Esophagus muscularis mucosa (tissue), 3 donors: ENCODE measurements around the gene C6orf89.

Experiments used
- POLR2A ChIP-seq: fragments of 450-650 bp; IDR thresholded peaks from one replicate; pipeline ENCODE4 v1.6.1; 2017; ENCODE audit warnings: antibody characterized with exemption, moderate library complexity, mild to moderate bottlenecking, low read depth
- TF ChIP-seq, protein P1 (sequence below), 3 experiments: fragments of 200-600 bp in 2 of 3; fragments of 450-650 bp in 1 of 3; sonication (generic) in 2 of 3; IDR thresholded peaks; one replicate each; pipeline ENCODE4 v1.5.1; 2017 to 2019; ENCODE audit warnings: antibody characterized with exemption in 3 of 3, mild to moderate bottlenecking in 2 of 3, moderate library complexity in 1 of 3

DNA sequence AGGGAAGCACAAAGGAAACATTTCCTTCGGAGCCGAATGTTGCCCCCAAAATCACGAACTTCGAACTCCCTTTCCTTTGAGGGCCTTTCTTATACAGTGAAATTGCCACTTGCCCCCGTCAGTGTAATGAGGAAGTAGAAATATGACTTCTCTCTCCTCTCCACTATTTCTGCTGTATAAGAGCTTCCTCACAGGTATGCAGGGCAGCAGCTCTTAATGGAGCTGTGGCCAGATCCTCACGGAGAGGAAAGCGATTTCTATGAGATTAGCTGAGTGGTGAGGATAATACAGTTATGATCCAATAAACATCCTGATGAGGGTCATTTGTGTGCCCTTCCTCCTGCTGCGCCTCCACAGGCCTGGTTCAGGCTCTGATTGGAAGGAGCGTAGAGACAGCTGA, 35.7 kb upstream of the C6orf89 start:
- TF ChIP-seq, protein P1, sequence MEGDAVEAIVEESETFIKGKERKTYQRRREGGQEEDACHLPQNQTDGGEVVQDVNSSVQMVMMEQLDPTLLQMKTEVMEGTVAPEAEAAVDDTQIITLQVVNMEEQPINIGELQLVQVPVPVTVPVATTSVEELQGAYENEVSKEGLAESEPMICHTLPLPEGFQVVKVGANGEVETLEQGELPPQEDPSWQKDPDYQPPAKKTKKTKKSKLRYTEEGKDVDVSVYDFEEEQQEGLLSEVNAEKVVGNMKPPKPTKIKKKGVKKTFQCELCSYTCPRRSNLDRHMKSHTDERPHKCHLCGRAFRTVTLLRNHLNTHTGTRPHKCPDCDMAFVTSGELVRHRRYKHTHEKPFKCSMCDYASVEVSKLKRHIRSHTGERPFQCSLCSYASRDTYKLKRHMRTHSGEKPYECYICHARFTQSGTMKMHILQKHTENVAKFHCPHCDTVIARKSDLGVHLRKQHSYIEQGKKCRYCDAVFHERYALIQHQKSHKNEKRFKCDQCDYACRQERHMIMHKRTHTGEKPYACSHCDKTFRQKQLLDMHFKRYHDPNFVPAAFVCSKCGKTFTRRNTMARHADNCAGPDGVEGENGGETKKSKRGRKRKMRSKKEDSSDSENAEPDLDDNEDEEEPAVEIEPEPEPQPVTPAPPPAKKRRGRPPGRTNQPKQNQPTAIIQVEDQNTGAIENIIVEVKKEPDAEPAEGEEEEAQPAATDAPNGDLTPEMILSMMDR (IDR thresholded peaks at IDR 0.05) = no peak
- TF ChIP-seq POLR2A = no peak
